GM23338 (cell line): ENCODE measurements around the gene CYTH1. TPM values are rescaled to one million over a fixed set of nuclear protein-coding genes. Genes with fewer than 3 reads are reported as not detected.

ENCODE experiments used
- ATAC-seq: fragments of 200-7000 bp; cut with Tn5 transposase; 3 replicates; pipeline ENCODE4 v1.9.1; 2020
- DNase-seq: peaks from one replicate; pipeline ENCODE4 v3.0.0-alpha.2; 2015; ENCODE audit warnings: low spot score
- H2AFZ ChIP-seq: fragments of 200-600 bp; sonication (generic); 2 replicates; pipeline ENCODE4 v1.8.0; 2016; ENCODE audit warnings: antibody characterized with exemption, mild to moderate bottlenecking, moderate library complexity
- H3F3A ChIP-seq: fragments of 200-600 bp; sonication (generic); replicated peaks from 2 replicates; pipeline ENCODE4 v1.8.0; 2017; ENCODE audit warnings: antibody characterized with exemption, mixed run types, low read depth
- H3K27ac ChIP-seq: fragments of 200-600 bp; sonication (generic); 2 replicates; pipeline ENCODE4 v1.6.1; 2016; ENCODE audit warnings: low read depth
- H3K27me3 ChIP-seq: fragments of 200-600 bp; sonication (generic); 2 replicates; pipeline ENCODE4 v1.8.0; 2016; ENCODE audit warnings: mild to moderate bottlenecking, mixed run types, moderate library complexity; ENCODE audit not compliant: insufficient read depth
- H3K36me3 ChIP-seq: fragments of 200-600 bp; sonication (generic); 2 replicates; pipeline ENCODE4 v1.8.0; 2016; ENCODE audit warnings: mild to moderate bottlenecking; ENCODE audit not compliant: insufficient read depth
- H3K4me1 ChIP-seq: fragments of 200-600 bp; sonication (generic); 2 replicates; pipeline ENCODE4 v1.8.0; 2016; ENCODE audit warnings: mild to moderate bottlenecking, moderate library complexity; ENCODE audit not compliant: insufficient read depth
- H3K4me2 ChIP-seq: fragments of 200-600 bp; sonication (generic); 2 replicates; pipeline ENCODE4 v1.7.1; 2017; ENCODE audit warnings: mixed run types
- H3K4me3 ChIP-seq: fragments of 200-600 bp; sonication (generic); 2 replicates; pipeline ENCODE4 v1.6.1; 2016; ENCODE audit warnings: mixed run types
- H3K79me2 ChIP-seq: fragments of 200-600 bp; sonication (generic); replicated peaks from 2 replicates; pipeline ENCODE4 v1.8.0; 2017; ENCODE audit warnings: mild to moderate bottlenecking; ENCODE audit not compliant: insufficient read depth
- H3K9me2 ChIP-seq: fragments of 200-600 bp; sonication (generic); 2 replicates; pipeline ENCODE4 v1.8.0; 2017; ENCODE audit not compliant: insufficient read depth
- H4K20me1 ChIP-seq: fragments of 200-600 bp; sonication (generic); replicated peaks from 2 replicates; pipeline ENCODE4 v1.8.0; 2017; ENCODE audit warnings: mild to moderate bottlenecking; ENCODE audit not compliant: insufficient read depth
- H3K27ac Mint-ChIP-seq: 2 replicates; pipeline ENCODE4 v1.8.0; 2020; ENCODE audit warnings: inconsistent platforms, mild to moderate bottlenecking, moderate library complexity, mixed read lengths
- H3K27me3 Mint-ChIP-seq: 3 replicates; pipeline ENCODE4 v1.8.0; 2022; ENCODE audit warnings: low read depth, mild to moderate bottlenecking, moderate library complexity, mixed read lengths, inconsistent platforms; ENCODE audit not compliant: insufficient read depth, poor library complexity
- H3K36me3 Mint-ChIP-seq: 3 replicates; pipeline ENCODE4 v1.8.0; 2021; ENCODE audit warnings: low read depth, mild to moderate bottlenecking, inconsistent platforms, moderate library complexity, mixed read lengths
- H3K4me1 Mint-ChIP-seq: 3 replicates; pipeline ENCODE4 v1.8.0; 2020; ENCODE audit warnings: mild to moderate bottlenecking, inconsistent platforms, mixed read lengths
- H3K4me3 Mint-ChIP-seq: 3 replicates; pipeline ENCODE4 v1.8.0; 2021; ENCODE audit warnings: moderate library complexity, mild to moderate bottlenecking, inconsistent platforms, mixed read lengths
- H3K9me3 Mint-ChIP-seq: 3 replicates; pipeline ENCODE4 v1.8.0; 2020; ENCODE audit warnings: moderate library complexity, mild to moderate bottlenecking, inconsistent platforms, mixed read lengths
- CTCF ChIP-seq, 2 experiments: fragments of 200-600 bp in 1 of 2; sonication (generic) in 1 of 2; conservative IDR thresholded peaks; 2 replicates each; pipeline versions ENCODE4 v1.5.1 to v1.6.1; 2016 to 2017; ENCODE audit warnings: antibody characterized with exemption in 2 of 2, low read depth in 2 of 2, mild to moderate bottlenecking in 2 of 2, moderate library complexity in 1 of 2
- ETS1 ChIP-seq: IDR thresholded peaks from 2 replicates; pipeline ENCODE4 v1.6.1; 2016; ENCODE audit warnings: antibody characterized with exemption
- POLR2AphosphoS5 ChIP-seq: IDR thresholded peaks from 2 replicates; pipeline ENCODE4 v1.6.1; 2016; ENCODE audit warnings: antibody characterized with exemption, low read depth
- REST ChIP-seq: IDR thresholded peaks from one replicate; pipeline ENCODE4 v1.6.1; 2018; ENCODE audit warnings: antibody characterized with exemption; ENCODE audit not compliant: unreplicated experiment
- STAT1 ChIP-seq: IDR thresholded peaks from one replicate; pipeline ENCODE4 v1.6.1; 2016; ENCODE audit warnings: antibody characterized with exemption; ENCODE audit not compliant: unreplicated experiment
- ZNF331 ChIP-seq: fragments of 250-450 bp; sonication (Bioruptor Pico); IDR thresholded peaks from 2 replicates; pipeline ENCODE4 v1.5.0; 2020; ENCODE audit warnings: low read depth, mild to moderate bottlenecking, moderate library complexity
- ZNF462 ChIP-seq: fragments of 250-450 bp; sonication (Bioruptor Pico); IDR thresholded peaks from 2 replicates; pipeline ENCODE4 v1.5.0; 2020; ENCODE audit warnings: mild to moderate bottlenecking, moderate library complexity
- polyA plus RNA-seq: library from polyadenylated mRNA; unstranded; fragments of >200 nt; fragmentation: Nextera tagmentation; extraction: Ambion mirVana; gene quantifications from 2 replicates; pipeline ENCODE4 v1.2.1, GENCODE V29; 2016
- total RNA-seq: library from RNA; depleted of rRNA; stranded (reverse); fragments of >200 nt; shearing (Covaris generic); gene quantifications from 2 replicates; pipeline ENCODE4 v1.2.3, GENCODE V29; 2014

Gene CYTH1
- total and polyA plus RNA-seq, 2 experiments from 2014 or later: 13.8 to 14.5 TPM

- no peak for TF ChIP-seq ETS1
- no peak for TF ChIP-seq ZNF462
Measured at GRCh38 chr17:78738278-78738677, 43.8 kb downstream of the CYTH1 start (continued).

GRCh38 chr17:78737332-78737731 is 44.7 kb downstream of the CYTH1 start:
- H3K4me2 ChIP-seq: no peak overlapping the region
- no peaks in the 10 kb centered on the region for H3K36me3 Mint-ChIP-seq
- H3K9me2 ChIP-seq: no peaks in the 10 kb centered on the region
- no peak overlapping the region for H3K27ac Mint-ChIP-seq
- H3K27me3 ChIP-seq: no peaks in the 10 kb centered on the region
- H3K4me1 ChIP-seq: peaks cover 7% of the 10 kb centered on the region
- peaks cover 38% of the 10 kb centered on the region for H3K4me1 Mint-ChIP-seq
- 0 out of 2 replicates have a peak, but pooled peaks cover 5% of the 10 kb centered on the region for H4K20me1 ChIP-seq
- H3K4me3 Mint-ChIP-seq: no peak overlapping the region
- peaks cover 17% of the 10 kb centered on the region for H3K79me2 ChIP-seq
- no peak overlapping the region for H2AFZ ChIP-seq
- no peaks in the 10 kb centered on the region; the same call in 2 of the 3 replicates for H3K9me3 Mint-ChIP-seq
- no peaks in the 10 kb centered on the region for H3K27me3 Mint-ChIP-seq
- H3K36me3 ChIP-seq: no peaks in the 10 kb centered on the region
- no peak for ATAC-seq
- no peaks in the 10 kb centered on the region for H3F3A ChIP-seq
- no peak overlapping the region for H3K27ac ChIP-seq
- no peak overlapping the region for H3K4me3 ChIP-seq
- DNase-seq: no peak
- TF ChIP-seq POLR2AphosphoS5: no peak
- TF ChIP-seq CTCF (conservative IDR thresholded peaks at IDR 0.05; ENCODE audit: low read depth in 2 of 2): no peak
- TF ChIP-seq ZNF331 (CRISPR knock-in tag): no peak
- TF ChIP-seq STAT1: no peak
- no peak for TF ChIP-seq REST
- no peak for TF ChIP-seq ETS1
